WTC11 (cell line): Measurements from ENCODE around the gene CCDC57. TPM values are rescaled to one million over a fixed set of nuclear protein-coding genes. Genes with fewer than 3 reads are reported as not detected.

ENCODE experiments used
- ATAC-seq: fragments of 200-7000 bp; cut with Tn5 transposase; 2 replicates; pipeline ENCODE4 v1.10.0; 2021; ENCODE audit warnings: mild to moderate bottlenecking, moderate library complexity
- CTCF ChIA-PET: fragments of 300-600 bp; sonication (Branson Sonifier 250); formaldehyde crosslinking; loops from one replicate; lab custom pipeline; 2021; ENCODE audit warnings: antibody characterized with exemption; lab: Charles Lee
- POLR2A ChIA-PET: fragments of 350-600 bp; sonication (Branson Sonifier 250); formaldehyde crosslinking; loops from one replicate; lab custom pipeline; 2021; ENCODE audit warnings: antibody characterized with exemption; lab: Charles Lee
- DNase-seq: peaks from one replicate; pipeline ENCODE4 v3.0.0; 2021; ENCODE audit warnings: low spot score
- H3K27ac Mint-ChIP-seq: 2 replicates; pipeline ENCODE4 v1.8.0; 2021; ENCODE audit warnings: mixed read lengths
- H3K27me3 Mint-ChIP-seq: 2 replicates; pipeline ENCODE4 v1.8.0; 2021; ENCODE audit warnings: low read depth, mild to moderate bottlenecking, moderate library complexity, mixed read lengths
- H3K36me3 Mint-ChIP-seq: 2 replicates; pipeline ENCODE4 v1.8.0; 2021; ENCODE audit warnings: mixed read lengths
- H3K4me1 Mint-ChIP-seq: 2 replicates; pipeline ENCODE4 v1.8.0; 2022; ENCODE audit warnings: mixed read lengths
- H3K4me3 Mint-ChIP-seq: 2 replicates; pipeline ENCODE4 v1.8.0; 2021; ENCODE audit warnings: mild to moderate bottlenecking, moderate library complexity, mixed read lengths
- H3K9me3 Mint-ChIP-seq: 2 replicates; pipeline ENCODE4 v1.8.0; 2021; ENCODE audit warnings: mixed read lengths
- AR ChIP-seq: fragments of 250-450 bp; sonication (Bioruptor Pico); IDR thresholded peaks from 2 replicates; pipeline ENCODE4 v1.9.0; 2021; ENCODE audit warnings: mild to moderate bottlenecking
- ATF1 ChIP-seq: sonication (generic); formaldehyde crosslinking; IDR thresholded peaks from 2 replicates; pipeline ENCODE4 v1.8.1; 2023; ENCODE audit warnings: mild to moderate bottlenecking, moderate library complexity, missing genetic modification reagents
- CREB1 ChIP-seq: sonication (generic); formaldehyde crosslinking; IDR thresholded peaks from 2 replicates; pipeline ENCODE4 v1.8.0; 2023; ENCODE audit warnings: mild to moderate bottlenecking, missing genetic modification reagents
- ESRRA ChIP-seq: sonication (generic); formaldehyde crosslinking; IDR thresholded peaks from 2 replicates; pipeline ENCODE4 v1.8.1; 2022; ENCODE audit warnings: mild to moderate bottlenecking, missing genetic modification reagents, borderline replicate concordance
- ETV6 ChIP-seq: sonication (generic); formaldehyde crosslinking; IDR thresholded peaks from 2 replicates; pipeline ENCODE4 v1.8.1; 2022; ENCODE audit warnings: mild to moderate bottlenecking, missing genetic modification reagents
- IRF1 ChIP-seq: sonication (generic); formaldehyde crosslinking; IDR thresholded peaks from 2 replicates; pipeline ENCODE4 v1.8.0; 2023; ENCODE audit warnings: missing genetic modification reagents
- IRF2 ChIP-seq: sonication (generic); formaldehyde crosslinking; IDR thresholded peaks from 2 replicates; pipeline ENCODE4 v1.8.0; 2022; ENCODE audit warnings: low read depth, missing genetic modification reagents, borderline replicate concordance
- JUN ChIP-seq: sonication (generic); formaldehyde crosslinking; IDR thresholded peaks from 2 replicates; pipeline ENCODE4 v1.8.0; 2023; ENCODE audit warnings: mild to moderate bottlenecking, missing genetic modification reagents
- NFE2L1 ChIP-seq: sonication (generic); formaldehyde crosslinking; IDR thresholded peaks from 2 replicates; pipeline ENCODE4 v1.8.1; 2023; ENCODE audit warnings: missing genetic modification reagents
- NR3C1 ChIP-seq: sonication (generic); formaldehyde crosslinking; conservative IDR thresholded peaks from 2 replicates; pipeline ENCODE4 v1.8.1; 2023; ENCODE audit warnings: low read depth, mild to moderate bottlenecking, missing genetic modification reagents
- RELA ChIP-seq: sonication (generic); formaldehyde crosslinking; IDR thresholded peaks from 2 replicates; pipeline ENCODE4 v1.8.1; 2022; ENCODE audit warnings: missing genetic modification reagents, mild to moderate bottlenecking, borderline replicate concordance
- RORB ChIP-seq: fragments of 250-450 bp; sonication (Bioruptor Pico); IDR thresholded peaks from 2 replicates; pipeline ENCODE4 v1.9.0; 2021; ENCODE audit warnings: mild to moderate bottlenecking
- SP1 ChIP-seq: sonication (generic); formaldehyde crosslinking; conservative IDR thresholded peaks from 2 replicates; pipeline ENCODE4 v1.8.1; 2022; ENCODE audit warnings: missing genetic modification reagents
- TP53 ChIP-seq: sonication (generic); formaldehyde crosslinking; IDR thresholded peaks from 2 replicates; pipeline ENCODE4 v1.8.1; 2023; ENCODE audit warnings: mild to moderate bottlenecking, missing genetic modification reagents
- ZBTB43 ChIP-seq: sonication (generic); formaldehyde crosslinking; IDR thresholded peaks from 2 replicates; pipeline ENCODE4 v1.8.1; 2023; ENCODE audit warnings: mild to moderate bottlenecking, missing genetic modification reagents
- ZNF121 ChIP-seq: sonication (generic); formaldehyde crosslinking; IDR thresholded peaks from 2 replicates; pipeline ENCODE4 v1.8.0; 2023; ENCODE audit warnings: missing genetic modification reagents
- ZNF138 ChIP-seq: sonication (generic); formaldehyde crosslinking; conservative IDR thresholded peaks from 2 replicates; pipeline ENCODE4 v1.8.1; 2022; ENCODE audit warnings: mild to moderate bottlenecking, moderate library complexity, missing genetic modification reagents
- ZNF219 ChIP-seq: sonication (generic); formaldehyde crosslinking; IDR thresholded peaks from 2 replicates; pipeline ENCODE4 v1.8.0; 2023; ENCODE audit warnings: missing genetic modification reagents, mild to moderate bottlenecking, borderline replicate concordance
- ZNF423 ChIP-seq: fragments of 250-450 bp; sonication (Bioruptor Pico); IDR thresholded peaks from 2 replicates; pipeline ENCODE4 v2.1.2; 2022; ENCODE audit warnings: mild to moderate bottlenecking, moderate library complexity
- total RNA-seq: library from RNA; stranded (reverse); gene quantifications from 3 replicates; pipeline ENCODE4 v1.2.3, GENCODE V29; 2021
- TF ChIP-seq, protein P1 (sequence below): fragments of 250-450 bp; sonication (Bioruptor Pico); IDR thresholded peaks from 2 replicates; pipeline ENCODE4 v1.9.0; 2021; ENCODE audit warnings: mild to moderate bottlenecking
- TF ChIP-seq, protein P2 (sequence below): sonication (generic); formaldehyde crosslinking; IDR thresholded peaks from 2 replicates; pipeline ENCODE4 v1.8.0; 2022; ENCODE audit warnings: mild to moderate bottlenecking, missing genetic modification reagents

CCDC57 gene
- total RNA-seq, 1 experiment from 2014 or later: 20.0 TPM

DNA sequence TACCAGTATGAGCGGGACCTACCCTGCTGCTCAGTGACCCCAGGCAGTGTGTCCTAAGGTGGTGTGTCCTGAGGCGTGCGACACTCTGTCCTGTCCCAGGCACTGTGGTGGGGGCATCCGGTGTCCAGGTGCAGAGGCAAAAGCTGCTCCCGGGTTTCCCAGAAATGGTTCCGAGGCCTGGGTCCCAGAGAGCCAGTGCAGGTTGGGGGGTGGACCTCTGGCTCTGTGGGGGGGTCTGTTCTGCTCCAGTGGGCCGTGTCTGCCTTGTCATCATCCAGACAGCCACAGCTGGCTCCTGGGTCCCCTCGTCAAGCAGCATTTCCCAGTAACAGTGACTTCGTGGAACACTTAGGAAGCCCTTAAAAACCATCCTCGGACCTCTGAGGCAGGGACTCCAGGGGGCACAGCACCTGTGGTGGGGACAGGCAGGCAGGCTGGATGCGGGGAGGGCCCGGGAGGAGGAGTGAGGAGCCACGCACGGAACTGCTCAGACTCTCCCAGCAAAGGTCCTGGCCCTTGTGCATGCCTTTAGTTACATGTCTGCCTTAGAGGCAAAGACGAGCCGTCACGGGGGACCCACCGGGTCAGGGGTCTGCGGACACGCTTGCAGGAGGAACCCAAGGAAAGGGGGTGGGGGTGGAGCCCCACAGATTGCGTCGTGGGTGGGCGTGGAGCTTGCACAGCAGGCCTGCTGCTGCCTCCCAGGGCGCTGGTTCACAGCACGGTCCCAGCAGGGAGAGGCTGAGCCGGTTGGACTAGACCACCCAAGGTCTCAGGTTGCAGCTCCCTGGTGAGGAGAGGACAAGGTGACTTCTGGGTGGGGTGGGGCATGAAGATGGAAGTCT, 21.8 kb upstream of the CCDC57 start:
- CTCF ChIA-PET: interaction anchor here (0.6 kb wide), 1 partner anchor 144 kb away, joined by 3 read pairs; no protein-coding TSS in a partner anchor
- no peak overlapping the region for H3K27ac Mint-ChIP-seq
- peaks cover 11% of the 10 kb centered on the region for H3K27me3 Mint-ChIP-seq
- peaks cover 2% of the 10 kb centered on the region; the same call in 1 of the 2 replicates for H3K36me3 Mint-ChIP-seq
- ATAC-seq (no peak), DNase-seq (no peak)
- H3K9me3 Mint-ChIP-seq: no peaks in the 10 kb centered on the region
- no peak overlapping the region for H3K4me3 Mint-ChIP-seq
- POLR2A ChIA-PET: interaction anchor here (1.1 kb wide), 1 partner anchor 21 kb away, joined by 3 read pairs; no protein-coding TSS in a partner anchor
- H3K4me1 Mint-ChIP-seq: peaks cover 10% of the 10 kb centered on the region
- TF ChIP-seq NFE2L1 (CRISPR knock-in tag) (no peak), ZNF423 (CRISPR knock-in tag) (peak; percentile 71; the same call in 1 of the 2 replicates)
- TF ChIP-seq, all 79 proteins: peak for 1

DNA sequence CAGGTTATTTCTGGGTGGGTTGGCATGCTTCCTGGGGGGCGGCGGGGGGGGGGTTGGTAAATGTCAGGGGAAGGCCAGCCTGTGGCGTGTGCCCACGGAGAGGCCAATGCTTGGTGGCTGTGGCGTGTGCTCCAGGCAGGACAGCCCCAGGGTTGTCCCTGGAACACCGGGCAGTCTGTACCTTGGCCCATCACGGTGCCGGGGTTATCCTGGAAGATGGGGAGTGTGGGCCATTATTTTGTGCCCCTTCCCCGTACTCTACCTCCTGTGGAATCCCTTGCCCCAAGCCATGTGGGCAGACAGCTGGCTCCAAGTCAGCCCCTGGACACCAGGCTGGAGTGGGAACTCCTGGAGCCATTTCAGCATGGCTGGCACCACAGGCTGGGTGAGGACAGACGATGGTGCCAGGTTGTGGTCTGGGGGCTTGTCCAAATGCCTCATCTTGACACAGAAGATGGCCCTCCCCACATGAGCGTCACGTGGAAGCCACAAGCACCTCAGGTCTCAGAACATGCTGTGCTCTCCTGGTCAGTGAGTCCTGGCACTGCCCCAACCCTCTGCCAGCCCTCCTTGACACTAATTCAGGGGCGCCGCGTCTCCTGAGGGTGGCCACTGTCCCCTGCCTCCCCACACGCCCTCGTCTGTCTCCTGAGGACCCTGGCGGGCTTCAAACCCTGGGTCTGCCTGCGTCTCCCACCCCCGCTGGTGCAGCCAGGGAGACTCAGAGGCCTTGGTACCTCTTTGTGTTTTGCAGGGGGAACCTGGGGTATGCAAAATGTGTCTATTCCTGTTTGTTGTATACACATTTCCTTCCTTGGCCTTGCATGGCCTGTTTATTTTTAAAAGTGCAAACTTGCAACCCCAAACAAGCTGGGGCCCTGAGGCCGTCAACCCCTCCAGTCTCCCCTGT, 20.5 kb upstream of the CCDC57 start:
- H3K27ac Mint-ChIP-seq: no peak overlapping the region
- no peak for DNase-seq
- POLR2A ChIA-PET: no interaction called here
- peaks cover 16% of the 10 kb centered on the region for H3K27me3 Mint-ChIP-seq
- H3K36me3 Mint-ChIP-seq: no peaks in the 10 kb centered on the region
- no peaks in the 10 kb centered on the region for H3K9me3 Mint-ChIP-seq
- H3K4me3 Mint-ChIP-seq: no peak overlapping the region
- TF ChIP-seq TP53 (CRISPR knock-in tag) (no peak), ETV6 (CRISPR knock-in tag) (no peak), ZNF121 (no peak), AR (no peak), ZNF423 (CRISPR knock-in tag) (no peak), CREB1 (CRISPR knock-in tag) (no peak), ZNF219 (CRISPR knock-in tag) (no peak), ZNF138 (CRISPR knock-in tag) (no peak), ATF1 (CRISPR knock-in tag) (no peak), ESRRA (CRISPR knock-in tag) (no peak), RORB (CRISPR knock-in tag) (no peak), ZBTB43 (CRISPR knock-in tag) (no peak), RELA (CRISPR knock-in tag) (no peak)
- TF ChIP-seq, protein P1, sequence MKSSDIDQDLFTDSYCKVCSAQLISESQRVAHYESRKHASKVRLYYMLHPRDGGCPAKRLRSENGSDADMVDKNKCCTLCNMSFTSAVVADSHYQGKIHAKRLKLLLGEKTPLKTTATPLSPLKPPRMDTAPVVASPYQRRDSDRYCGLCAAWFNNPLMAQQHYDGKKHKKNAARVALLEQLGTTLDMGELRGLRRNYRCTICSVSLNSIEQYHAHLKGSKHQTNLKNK: no peak
- TF ChIP-seq, all 79 proteins: peak for 0
- ATAC-seq: no peak
- H3K4me1 Mint-ChIP-seq: peaks cover 6% of the 10 kb centered on the region
- CTCF ChIA-PET: interaction anchor here (0.6 kb wide), 1 partner anchor 218 kb away, joined by 3 read pairs; no protein-coding TSS in a partner anchor

DNA sequence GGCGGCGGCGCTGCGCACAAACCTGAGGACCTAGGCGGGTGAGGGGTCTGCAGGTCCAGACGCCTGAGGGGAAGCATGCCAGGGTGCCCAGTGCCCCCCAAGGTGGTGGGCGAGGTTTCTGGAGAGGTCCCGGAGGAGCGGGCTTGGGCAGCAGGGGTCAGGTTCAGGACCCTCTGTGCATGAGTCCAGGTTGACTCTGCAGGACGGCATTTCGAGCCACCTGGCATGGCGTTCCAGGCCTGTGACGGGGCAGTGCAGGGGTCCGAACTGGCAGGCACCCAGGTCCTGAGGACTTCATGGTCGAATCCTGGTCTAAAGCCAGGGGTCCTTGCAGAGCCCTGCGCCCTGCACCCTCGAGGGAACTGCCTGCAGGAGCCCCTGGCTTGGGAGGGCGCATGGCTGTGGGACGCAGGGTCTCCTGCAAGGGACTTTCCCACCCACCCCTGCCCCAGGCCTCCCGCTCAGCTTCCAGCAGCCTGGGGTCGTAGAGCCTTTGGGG, 19.7 kb upstream of the CCDC57 start:
- DNase-seq (no peak), ATAC-seq (no peak)
- POLR2A ChIA-PET: no interaction called here
- Mint-ChIP-seq H3K9me3 (no peaks in the 10 kb centered on the region), H3K27me3 (peaks cover 24% of the 10 kb centered on the region), H3K4me3 (no peak overlapping the region), H3K27ac (no peak overlapping the region), H3K4me1 (peaks cover 6% of the 10 kb centered on the region), H3K36me3 (no peaks in the 10 kb centered on the region)
- TF ChIP-seq SP1 (CRISPR knock-in tag): no peak
- TF ChIP-seq NR3C1 (CRISPR knock-in tag): no peak
- TF ChIP-seq JUN: no peak
- TF ChIP-seq IRF1 (CRISPR knock-in tag): no peak
- TF ChIP-seq, protein P2, sequence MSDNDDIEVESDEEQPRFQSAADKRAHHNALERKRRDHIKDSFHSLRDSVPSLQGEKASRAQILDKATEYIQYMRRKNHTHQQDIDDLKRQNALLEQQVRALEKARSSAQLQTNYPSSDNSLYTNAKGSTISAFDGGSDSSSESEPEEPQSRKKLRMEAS (CRISPR knock-in tag): no peak
- TF ChIP-seq IRF2: no peak
- CTCF ChIA-PET: interaction anchor here (0.6 to 1.5 kb wide), 3 partner anchors 202 to 219 kb away, joined by 3 to 4 read pairs (median 3); no protein-coding TSS in a partner anchor
